Transverse colon (tissue), 4 donors: Measurements from ENCODE around the gene P2RX4.

Source experiments
- EP300 ChIP-seq: sonication (generic); formaldehyde crosslinking; IDR thresholded peaks from one replicate; pipeline ENCODE4 v1.6.1; 2017; ENCODE audit warnings: antibody characterized with exemption, low read depth
- POLR2A ChIP-seq: fragments of 450-650 bp; IDR thresholded peaks from one replicate; pipeline ENCODE4 v1.6.1; 2016; ENCODE audit warnings: antibody characterized with exemption, mild to moderate bottlenecking, moderate library complexity
- POLR2AphosphoS5 ChIP-seq, 3 donors: sonication (generic); formaldehyde crosslinking; IDR thresholded peaks; one replicate each; pipeline ENCODE4 v1.6.1; 2016; ENCODE audit warnings: antibody characterized with exemption in 3 of 3
- TF ChIP-seq, protein P1 (sequence below), 5 experiments: fragments of 200-600 bp in 3 of 5; fragments of 450-650 bp in 2 of 5; sonication (generic) in 3 of 5; IDR thresholded peaks; 1 replicate in 2 of 5; 2 replicates in 3 of 5; pipeline ENCODE4 v1.5.1; 2016 to 2017; ENCODE audit warnings: antibody characterized with exemption in 5 of 5, inconsistent platforms in 3 of 5, mild to moderate bottlenecking in 2 of 5, moderate library complexity in 1 of 5

DNA sequence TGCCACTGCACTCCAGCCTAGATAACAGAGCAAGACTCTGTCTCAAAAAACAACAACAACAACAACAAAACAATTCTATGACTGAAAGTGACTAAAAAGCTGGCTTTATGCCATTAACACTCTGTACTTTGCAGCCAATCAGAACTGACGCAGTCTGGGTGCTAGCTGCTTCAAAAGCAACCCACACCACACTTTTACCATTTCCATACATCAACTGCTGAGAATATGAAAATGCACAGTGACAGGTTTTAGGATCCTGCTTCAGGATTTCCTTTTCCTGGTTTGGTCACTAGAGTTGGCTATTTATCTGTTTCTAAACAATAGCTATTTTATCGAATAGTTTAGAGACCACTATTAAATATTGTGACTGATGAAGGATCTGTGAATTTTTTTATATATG lies 23.1 kb upstream of the P2RX4 start:
- no peak for TF ChIP-seq POLR2A
- TF ChIP-seq, protein P1, sequence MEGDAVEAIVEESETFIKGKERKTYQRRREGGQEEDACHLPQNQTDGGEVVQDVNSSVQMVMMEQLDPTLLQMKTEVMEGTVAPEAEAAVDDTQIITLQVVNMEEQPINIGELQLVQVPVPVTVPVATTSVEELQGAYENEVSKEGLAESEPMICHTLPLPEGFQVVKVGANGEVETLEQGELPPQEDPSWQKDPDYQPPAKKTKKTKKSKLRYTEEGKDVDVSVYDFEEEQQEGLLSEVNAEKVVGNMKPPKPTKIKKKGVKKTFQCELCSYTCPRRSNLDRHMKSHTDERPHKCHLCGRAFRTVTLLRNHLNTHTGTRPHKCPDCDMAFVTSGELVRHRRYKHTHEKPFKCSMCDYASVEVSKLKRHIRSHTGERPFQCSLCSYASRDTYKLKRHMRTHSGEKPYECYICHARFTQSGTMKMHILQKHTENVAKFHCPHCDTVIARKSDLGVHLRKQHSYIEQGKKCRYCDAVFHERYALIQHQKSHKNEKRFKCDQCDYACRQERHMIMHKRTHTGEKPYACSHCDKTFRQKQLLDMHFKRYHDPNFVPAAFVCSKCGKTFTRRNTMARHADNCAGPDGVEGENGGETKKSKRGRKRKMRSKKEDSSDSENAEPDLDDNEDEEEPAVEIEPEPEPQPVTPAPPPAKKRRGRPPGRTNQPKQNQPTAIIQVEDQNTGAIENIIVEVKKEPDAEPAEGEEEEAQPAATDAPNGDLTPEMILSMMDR (IDR thresholded peaks at IDR 0.05), result no peak
- no peak for TF ChIP-seq POLR2AphosphoS5 (IDR thresholded peaks at IDR 0.05)
- TF ChIP-seq EP300, result no peak
